CD4-positive, alpha-beta T cell treated with Interleukin-4 for 4 hours (primary cell): ENCODE measurements around the gene NOL4L.
A peak's percentile ranks its signal among the peaks of the same experiment; 100 is the strongest.

Source experiments
- DNase-seq: peaks from one replicate; pipeline ENCODE4 v3.0.0-alpha.2; 2020

NOL4L gene

DNA sequence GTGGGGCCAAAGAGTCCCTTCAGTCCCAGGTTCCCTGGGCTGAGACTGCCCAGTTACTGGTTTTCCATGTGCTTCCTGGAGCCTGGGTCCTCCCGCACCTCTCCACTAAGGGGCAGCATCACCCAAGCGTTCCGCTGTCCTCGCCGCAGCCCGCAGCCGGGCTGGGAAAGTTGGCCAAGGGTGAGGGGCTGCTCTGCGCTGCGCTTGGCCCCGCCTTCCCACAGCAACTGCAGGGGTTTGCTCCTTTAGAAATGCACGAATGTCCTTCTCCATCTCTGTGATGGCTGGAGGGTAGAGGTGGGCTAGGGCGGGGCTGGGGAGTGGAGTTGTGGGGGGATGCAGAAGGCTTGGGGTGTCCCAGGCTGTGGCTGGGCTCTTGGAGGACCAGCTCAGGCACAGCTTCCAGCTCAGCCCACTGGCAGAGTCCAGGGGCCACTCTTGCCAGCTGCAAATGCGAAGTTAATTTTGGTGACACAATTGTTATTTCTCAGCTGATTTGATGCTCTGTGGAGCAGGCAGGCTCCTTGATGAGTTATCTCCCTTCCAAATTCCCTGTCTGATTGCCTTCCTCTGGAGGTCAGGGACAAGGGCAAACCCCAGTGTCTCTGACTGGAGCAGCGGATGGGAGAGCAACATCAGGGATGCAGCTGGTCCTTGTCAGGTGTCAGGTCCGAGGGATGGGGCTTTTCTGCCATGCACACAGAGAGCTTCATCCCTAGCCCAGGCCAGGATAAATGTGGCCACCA lies 63.2 kb downstream of the NOL4L start:
- DNase-seq = peak; percentile 63

- no peak for DNase-seq
Observed at GRCh38 chr20:32520927-32521203, 64.3 kb downstream of the NOL4L start.

- no peak for DNase-seq
Observed at GRCh38 chr20:32519381-32519730, 65.8 kb downstream of the NOL4L start.

DNA sequence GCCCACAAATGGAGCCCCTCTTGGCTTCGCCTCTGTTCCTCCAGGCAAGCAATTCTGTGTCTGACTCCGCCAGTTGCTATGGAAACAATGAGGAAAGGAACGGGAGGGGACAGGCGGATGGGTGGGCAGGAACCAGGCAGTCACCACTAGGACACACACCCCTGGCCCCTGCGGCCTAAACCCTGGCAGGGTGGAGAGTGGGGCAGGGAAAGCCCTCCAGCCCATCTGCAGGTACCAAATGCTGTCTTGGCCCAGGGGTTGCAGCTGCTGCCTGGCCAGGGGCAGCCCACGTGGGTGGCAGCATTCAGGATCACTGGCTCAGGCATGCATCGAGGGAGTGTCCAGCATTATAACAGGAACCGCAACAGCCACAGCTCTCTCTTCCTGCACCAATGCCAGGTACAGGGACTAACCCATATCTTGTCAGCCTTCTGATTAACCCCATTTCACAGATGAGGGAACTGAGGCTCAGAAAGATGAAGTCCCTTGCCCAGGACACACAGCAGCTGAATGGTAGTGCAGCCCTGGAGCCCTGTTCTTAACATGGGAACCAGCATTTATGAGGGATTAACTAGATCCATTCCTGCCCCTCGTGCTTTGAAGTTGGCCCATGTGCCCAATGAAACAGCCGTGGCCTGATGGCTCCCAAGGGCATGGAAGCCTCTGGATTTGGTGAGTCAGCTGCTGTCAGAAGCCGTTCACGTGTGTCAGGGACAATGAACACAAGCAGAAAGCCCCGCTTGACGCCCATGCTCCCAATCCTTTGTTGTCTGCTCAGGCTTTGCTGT lies 66.3 kb downstream of the NOL4L start:
- DNase-seq = no peak

GRCh38 chr20:32517914-32518592 lies 67.1 kb downstream of the NOL4L start:
- no peak for DNase-seq

- no peak for DNase-seq
Observed at GRCh38 chr20:32517518-32517873, 67.6 kb downstream of the NOL4L start.

- DNase-seq = no peak
Observed at GRCh38 chr20:32516583-32517517, 68.3 kb downstream of the NOL4L start.

- no peak for DNase-seq
Observed at GRCh38 chr20:32515631-32516101, 69.5 kb downstream of the NOL4L start.

DNA sequence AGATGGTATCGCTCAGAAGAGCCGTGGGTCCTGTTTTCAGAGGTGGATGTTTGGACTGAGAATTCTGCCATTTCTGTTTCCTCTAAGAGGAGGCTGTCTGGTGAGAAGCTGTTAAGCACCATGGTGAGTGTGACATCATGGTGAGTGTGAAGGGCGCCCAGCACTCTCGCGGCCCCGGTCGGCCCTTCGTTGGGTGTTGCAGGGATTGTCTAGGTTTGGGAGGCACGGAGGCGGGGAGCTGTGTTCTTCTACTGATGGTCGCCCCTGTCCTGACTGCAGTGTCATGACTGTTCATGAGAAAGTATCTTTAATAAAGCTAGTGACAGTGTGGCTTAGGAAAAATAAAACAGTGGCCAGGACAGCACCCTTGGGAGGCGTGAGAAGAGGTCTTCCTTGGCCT lies 70.4 kb downstream of the NOL4L start:
- no peak for DNase-seq

DNA sequence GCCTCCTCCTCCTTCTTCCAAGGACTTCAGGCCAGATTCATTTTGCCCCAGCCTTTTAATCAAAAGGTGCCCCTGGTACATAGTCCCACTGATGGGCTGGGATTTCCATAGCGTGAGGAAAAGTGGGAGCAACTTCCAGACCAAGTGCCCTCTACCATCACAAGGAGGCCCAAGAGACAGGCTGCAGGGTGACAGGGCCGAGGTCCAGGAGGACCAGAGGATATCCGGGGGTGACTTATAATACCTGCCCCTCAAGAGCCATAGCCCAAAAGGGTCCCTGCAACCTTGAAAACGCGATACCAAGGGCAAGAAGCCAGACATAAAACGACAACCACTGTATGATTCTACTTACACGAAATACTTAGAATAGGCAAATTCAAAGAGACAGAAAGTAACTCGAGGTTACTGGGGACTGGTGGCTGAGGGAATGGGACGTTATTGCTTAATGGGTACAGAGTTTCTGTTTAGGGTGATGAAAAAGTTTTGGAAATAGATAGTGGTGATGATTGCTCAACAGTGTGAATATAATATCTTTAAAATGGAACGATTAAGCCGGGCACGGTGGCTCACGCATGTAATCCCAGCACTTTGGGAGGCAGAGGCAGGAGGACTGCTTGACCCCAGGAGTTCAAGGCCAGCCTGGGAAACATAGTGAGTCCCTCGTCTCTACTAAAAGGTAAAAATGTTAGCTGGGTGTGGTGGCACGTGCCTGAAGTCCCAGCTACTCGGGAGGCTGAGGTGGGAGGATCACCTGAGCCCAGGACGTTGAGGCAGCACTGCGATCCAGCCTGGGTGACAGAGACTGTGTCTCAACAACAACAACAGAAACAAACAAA lies 71.9 kb downstream of the NOL4L start:
- DNase-seq = no peak

DNA sequence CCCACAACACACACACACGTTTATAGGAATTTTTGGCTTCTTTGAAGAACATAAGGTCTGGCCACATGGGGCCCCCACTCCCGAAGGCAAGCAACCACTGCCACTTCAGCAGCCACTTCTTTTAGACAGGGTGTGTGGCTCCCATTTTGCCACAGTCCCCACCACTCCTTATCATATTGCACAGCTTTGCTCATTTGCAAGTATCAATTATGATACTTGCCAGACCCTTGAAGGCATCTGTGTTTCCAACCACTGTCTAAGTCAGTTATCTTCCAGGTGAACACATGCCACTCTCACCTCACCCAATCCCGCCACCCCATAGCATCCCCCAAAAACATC lies 73.1 kb downstream of the NOL4L start:
- DNase-seq = no peak

- DNase-seq = no peak
Observed at GRCh38 chr20:32511358-32512046, 73.6 kb downstream of the NOL4L start.

DNA sequence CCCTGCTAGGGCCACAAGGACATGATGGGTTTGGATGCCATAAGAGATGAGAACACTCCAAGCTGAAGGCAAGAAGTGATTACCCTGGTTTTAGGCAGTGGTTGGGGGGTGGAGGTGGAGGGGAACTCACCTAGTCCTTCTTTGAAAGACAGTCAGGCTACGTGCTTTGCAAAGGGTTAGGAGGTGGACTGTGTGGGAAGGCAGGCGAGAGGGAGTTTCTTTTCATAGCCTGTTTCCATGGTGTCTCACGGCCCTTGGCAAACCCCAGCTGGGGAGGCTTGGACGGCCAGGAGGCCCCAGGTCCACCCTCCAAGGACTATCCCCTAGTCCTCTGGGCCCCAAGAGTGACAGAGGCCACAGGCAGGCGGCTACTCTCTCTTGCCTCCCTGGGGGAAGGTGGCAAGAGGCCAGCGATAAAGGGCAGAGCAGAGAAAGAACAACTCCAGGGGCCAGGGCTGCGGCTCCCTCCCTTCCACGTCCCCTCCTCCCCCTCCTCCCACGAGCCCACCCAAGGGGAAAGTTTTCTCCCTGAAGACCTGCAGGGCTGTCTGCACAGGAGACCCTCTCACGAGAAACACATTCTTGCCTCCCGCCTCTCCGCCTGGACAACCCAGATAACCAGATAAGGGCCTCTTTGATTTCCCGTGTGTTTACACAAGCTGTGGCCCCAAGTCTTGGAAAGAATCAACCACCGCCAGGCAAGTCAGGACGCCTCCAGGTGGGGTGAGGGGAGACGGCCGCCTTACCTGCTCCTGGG lies 74.4 kb downstream of the NOL4L start:
- no peak for DNase-seq

- no peak for DNase-seq
Observed at GRCh38 chr20:32510120-32510600, 75.0 kb downstream of the NOL4L start.

- DNase-seq = peak; percentile 76
Observed at GRCh38 chr20:32509639-32510066, 75.5 kb downstream of the NOL4L start.

DNA sequence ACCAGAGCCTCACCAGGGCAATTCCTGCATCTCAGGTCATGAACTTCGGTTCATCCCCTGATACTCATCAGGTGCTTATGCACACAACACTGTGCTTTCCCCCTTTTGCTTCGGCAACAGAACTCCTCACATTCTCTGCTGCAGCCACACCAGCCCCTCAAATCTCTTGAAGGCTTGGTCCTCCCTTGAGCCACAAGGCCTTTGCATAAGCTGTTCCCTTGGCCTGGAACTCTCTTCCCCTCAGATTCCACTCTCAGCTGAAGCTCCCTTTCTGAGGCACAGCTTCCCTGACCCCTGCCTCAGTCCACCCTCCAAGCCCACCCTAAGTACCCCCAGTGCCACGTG lies 76.4 kb downstream of the NOL4L start:
- DNase-seq = no peak

DNA sequence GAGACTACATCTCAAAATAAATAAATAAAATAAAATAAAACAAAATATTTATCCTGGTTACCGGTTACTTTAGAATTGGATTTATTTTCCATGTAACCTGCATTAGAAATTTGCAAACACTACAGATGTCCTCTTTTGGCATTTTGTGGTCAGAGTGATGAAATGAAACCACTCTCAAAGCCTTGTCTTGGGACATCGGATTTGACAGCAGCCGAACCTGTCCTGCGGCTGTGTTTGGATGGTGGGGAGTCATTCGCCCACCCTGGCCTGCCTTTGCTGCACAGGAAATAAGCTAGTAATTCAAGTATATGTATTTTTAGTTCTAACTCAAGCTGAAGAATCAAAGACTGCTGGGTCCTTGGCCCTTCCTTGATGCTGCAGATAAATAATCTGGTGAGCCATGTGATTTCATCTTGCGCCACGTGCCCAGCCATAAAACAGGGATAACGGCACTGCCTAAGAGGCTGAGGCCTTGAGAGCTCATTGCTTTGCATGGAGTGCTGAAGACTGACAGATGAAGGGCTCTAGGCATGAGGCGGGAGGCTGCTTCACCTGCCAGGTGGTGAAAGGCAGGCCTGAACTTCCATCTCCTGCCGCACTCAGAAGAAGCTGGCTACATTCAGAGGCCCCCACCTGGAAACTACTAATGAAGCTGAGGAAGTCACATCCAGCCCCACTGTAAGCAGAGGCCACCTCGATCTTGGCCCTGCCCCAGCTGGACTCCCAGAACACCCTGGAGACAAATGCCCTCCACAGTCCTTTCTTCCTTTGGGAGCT lies 76.9 kb downstream of the NOL4L start:
- no peak for DNase-seq

DNA sequence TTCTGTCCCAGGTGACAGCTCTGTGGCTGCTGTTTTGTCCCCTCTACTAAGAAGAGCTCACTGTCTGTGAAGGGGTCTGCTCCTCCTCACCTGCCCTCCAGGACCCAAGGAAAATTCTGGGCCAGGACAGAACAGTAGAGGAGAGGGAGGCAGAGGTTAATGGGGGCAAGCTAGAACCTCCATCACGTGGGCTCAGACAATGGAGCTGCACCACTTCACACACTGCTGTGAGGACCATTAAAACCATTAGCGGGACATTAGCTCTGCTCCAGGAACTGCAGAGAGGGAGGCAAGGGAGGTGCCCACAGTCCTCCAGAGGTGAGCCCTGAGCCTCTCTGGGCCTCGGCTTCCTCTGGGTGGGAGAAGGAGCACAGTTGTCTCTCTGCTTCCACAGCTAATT lies 78.4 kb downstream of the NOL4L start:
- no peak for DNase-seq

- DNase-seq = no peak
Observed at GRCh38 chr20:32505723-32506473, 79.2 kb downstream of the NOL4L start.
